NCI-H526 treated with DMSO at 0.1 percent for 48 hours (cell line): ENCODE results near the gene HSF4.

Experiments used
- DNase-seq: peaks from one replicate; lab custom pipeline; 2025; lab: John Stamatoyannopoulos, UW

Gene HSF4

GRCh38 chr16:67150047-67150832 lies 14.3 kb upstream of the HSF4 start:
- DNase-seq: no peak

GRCh38 chr16:67150833-67151396 lies 13.6 kb upstream of the HSF4 start, which contains the start of gene B3GNT9:
Gene B3GNT9, minus strand, starts transcription at chr16:67150998. Its CDS starts 513 bp downstream, at chr16:67150485.
- DNase-seq: no peak

DNA sequence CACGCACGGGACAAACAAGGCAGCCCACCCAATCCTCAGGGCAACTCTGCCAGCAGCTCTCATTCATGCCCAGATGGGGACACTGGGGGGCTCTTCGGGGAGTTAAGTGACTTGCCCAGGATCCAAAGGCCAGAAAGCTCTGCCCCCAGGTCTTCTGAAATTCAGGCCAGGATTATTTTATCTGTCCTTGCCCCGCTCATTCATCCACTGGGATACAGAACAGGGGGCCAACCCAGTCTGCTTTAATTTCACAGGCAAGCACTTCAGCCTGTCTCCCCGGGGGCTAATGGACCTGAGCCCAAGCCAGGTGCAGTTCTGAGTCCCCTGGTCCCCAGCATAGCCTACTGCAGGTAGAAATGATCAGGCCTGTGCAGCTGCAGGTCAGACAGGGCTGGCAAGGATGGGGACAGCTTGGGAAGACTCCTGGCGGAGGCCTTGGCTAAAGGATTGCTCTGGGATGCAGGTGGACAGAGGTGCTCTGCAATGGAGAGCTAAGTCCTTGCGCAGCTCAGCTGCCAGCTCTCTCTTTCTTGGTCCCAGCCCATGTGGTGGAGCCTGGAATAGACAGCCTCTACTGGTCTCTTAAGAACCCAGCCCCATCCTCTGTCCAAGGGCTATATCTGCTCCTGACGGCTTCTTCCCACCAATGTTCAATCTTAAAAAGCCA lies 13.0 kb upstream of the HSF4 start:
- DNase-seq: no peak

- no peak for DNase-seq
Measured at GRCh38 chr16:67154578-67155294, 9.8 kb upstream of the HSF4 start.

- peak; percentile 35 for DNase-seq
Measured at GRCh38 chr16:67155295-67156142, 9.0 kb upstream of the HSF4 start.

- no peak for DNase-seq
Measured at GRCh38 chr16:67156143-67156844, 8.3 kb upstream of the HSF4 start.

DNA sequence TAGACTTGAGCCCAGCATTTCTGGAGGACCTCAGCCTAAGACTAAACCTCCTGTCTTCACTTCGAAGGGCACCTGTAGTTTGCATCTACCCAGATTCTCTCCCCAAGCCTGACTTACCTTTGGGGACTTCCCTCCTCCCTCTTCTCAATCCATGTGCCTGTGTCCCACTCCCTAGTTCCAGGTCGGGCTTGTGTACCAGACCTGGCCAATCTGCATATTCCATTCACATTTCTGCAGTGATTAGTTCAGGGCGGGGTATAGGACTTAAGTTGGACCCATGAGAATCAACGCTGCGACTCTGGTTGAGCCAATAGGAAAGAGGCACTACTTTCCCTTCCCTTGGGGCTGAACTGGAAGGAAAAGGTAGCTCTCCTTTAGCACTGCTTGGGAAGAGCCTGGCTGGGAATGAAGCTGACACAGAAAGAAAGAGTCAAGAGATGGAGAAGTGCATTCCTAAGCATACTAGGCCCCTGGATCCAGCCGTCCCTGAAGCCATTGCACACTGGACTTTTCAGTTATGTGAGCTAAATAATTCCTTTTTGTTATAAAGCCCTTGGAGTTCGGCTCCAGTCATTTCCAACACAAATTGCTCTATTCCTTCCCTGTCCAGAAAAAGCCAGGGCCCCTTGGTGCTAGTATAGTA lies 7.3 kb upstream of the HSF4 start:
- DNase-seq: no peak

DNA sequence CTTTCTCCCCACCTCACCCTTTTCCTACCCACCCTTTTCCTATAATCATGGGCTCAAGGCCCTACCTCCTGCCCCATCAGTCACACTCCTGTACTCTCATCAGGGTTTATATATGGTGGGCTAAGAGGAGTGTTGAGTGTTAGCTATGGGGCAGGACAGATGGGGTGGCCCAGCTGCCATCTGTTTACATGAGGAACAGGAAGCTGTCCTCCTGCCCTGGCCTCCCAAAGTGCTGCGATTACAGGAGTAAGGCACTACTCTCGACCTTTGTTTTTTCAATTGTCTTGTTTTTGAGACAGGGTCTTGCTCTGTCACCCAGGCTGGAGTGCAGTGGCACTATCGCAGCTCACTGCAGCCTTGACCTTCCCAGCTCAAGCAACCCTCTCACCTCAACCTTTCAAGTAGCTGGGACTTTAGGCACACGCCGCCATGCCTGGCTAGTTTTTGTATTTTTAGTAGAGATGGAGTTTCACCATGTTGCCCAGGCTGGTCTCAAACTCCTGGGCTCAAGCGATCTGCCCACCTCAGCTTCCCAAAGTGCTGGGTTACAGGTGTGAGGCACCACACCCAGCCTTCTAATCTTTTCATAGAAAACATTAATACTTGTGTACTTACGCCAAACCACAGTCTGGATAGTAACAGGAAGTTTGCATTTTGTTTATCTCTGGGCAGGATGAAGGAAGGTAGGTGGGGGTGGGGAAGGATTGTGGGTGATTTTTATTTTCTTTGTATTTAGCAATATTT lies 6.5 kb upstream of the HSF4 start:
- DNase-seq: no peak

- no peak for DNase-seq
Measured at GRCh38 chr16:67158637-67159600, 5.6 kb upstream of the HSF4 start.

DNA sequence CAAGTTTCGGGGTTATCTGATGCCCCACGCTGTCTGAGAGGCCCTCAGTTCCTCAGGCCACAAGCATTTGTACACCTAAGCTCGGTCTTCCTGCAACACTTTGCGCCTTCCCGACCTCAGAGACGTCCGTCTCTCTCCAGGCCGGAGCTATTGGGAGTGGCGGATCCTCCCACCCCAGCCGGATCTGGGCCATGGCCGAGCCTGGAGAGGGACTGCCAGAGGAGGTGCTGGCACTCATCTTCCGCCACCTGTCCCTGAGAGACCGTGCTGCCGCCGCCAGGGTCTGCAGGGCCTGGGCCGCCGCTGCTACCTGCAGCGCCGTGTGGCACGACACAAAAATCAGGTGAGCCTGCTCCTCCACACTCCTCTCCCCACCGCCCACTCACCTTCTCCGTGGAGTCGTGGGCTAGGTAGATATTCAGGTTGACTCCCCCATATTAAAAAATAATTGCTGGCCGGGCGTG lies 2.9 kb upstream of the HSF4 start:
- no peak for DNase-seq

GRCh38 chr16:67162506-67163163 lies 1.9 kb upstream of the HSF4 start:
- DNase-seq: no peak

DNA sequence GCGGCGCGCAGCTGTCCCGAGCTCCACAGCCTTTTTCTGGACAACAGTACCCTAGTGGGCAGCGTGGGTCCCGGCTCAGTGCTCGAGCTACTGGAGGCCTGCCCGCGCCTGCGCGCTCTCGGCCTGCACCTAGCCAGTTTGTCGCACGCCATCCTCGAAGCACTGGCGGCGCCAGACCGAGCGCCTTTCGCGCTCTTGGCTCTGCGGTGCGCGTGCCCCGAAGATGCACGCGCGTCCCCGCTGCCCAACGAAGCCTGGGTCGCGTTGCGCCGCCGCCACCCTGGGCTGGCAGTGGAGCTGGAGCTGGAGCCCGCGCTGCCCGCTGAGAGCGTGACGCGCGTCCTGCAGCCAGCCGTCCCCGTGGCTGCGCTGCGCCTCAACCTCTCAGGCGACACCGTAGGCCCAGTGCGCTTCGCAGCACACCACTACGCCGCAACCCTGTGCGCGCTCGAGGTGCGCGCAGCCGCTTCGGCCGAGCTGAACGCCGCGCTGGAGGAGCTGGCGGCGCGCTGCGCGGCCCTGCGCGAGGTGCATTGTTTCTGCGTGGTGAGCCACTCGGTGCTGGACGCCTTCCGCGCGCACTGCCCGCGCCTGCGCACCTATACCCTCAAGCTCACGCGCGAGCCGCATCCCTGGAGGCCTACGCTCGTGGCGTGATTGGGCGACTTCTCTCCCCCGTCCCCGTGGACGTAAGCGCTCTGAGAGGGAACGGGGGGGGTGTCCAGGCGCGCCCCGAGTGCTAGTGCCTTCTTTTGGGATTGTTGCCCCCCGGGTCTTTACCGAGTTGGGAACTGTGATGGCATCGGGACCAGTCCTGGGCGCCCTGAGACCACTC lies 1.2 kb upstream of the HSF4 start:
- peak; percentile 37 for DNase-seq

GRCh38 chr16:67163999-67164558 lies 466 bp upstream of the HSF4 start:
- peak; percentile 17 for DNase-seq

DNA sequence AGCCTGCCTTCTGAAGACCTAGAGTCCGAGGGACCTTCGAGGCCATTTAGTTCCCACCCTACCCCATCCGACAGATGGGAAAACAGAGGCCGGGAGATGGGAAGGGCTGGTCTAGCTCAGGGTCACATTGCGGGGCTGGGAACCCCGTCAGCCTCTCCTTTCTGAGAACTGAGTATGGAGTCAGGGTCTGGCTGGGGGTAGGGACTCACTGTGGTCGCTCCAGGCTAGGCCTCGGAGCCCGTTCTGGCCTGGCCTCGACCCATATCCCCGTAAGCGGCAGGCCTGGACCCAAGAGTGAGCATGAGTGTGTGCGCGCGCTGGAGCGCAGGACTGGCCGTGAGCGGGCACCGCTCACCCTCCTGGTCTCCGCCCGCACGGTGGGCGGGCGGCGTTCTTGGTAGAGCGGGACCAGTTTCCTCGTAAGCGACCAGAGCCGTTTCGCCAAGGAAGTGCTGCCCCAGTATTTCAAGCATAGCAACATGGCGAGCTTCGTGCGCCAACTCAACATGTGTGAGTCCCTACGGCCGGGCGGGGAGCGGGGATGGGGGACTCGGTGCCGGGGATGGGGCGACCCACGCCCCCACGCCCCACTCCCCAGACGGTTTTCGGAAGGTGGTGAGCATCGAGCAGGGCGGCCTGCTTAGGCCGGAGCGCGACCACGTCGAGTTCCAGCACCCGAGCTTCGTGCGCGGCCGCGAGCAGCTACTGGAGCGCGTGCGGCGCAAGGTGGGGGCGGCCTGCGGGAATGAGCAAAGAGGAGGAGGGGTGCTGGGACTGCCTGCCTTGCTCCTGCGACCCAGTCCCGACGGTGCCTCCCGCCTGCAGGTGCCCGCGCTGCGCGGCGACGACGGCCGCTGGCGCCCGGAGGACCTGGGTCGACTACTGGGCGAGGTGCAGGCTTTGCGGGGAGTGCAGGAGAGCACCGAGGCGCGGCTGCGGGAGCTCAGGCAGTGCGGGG lies 855 bp downstream of the HSF4 start:
- DNase-seq: no peak

DNA sequence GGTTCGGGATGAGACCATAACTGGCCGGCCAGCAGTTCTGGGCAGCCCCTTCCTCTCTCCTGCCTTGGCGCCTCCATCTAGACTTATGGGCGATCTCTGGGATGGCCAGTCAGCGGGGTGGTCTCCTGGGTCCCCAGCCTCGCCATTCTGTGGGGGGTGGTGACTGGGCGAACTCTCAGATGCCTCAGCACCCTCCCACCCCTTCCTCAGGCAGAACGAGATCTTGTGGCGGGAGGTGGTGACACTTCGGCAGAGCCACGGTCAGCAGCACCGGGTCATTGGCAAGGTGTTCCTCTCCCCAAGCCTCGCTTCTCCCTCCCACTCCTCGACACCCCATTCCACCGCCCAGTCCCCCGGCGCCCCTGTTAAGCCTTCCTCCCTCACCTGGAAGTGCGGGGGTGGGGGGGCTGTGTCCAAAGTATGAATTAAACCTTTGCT lies 1.6 kb downstream of the HSF4 start:
- DNase-seq: no peak
